ENCODE measurements around the gene SFTPA1. TPM values are rescaled to one million over a fixed set of nuclear protein-coding genes. Genes with fewer than 3 reads are reported as not detected.

The SFTPA1 gene
- total and polyA plus RNA-seq, 2 experiments from 2014 or later, result not detected

DNA sequence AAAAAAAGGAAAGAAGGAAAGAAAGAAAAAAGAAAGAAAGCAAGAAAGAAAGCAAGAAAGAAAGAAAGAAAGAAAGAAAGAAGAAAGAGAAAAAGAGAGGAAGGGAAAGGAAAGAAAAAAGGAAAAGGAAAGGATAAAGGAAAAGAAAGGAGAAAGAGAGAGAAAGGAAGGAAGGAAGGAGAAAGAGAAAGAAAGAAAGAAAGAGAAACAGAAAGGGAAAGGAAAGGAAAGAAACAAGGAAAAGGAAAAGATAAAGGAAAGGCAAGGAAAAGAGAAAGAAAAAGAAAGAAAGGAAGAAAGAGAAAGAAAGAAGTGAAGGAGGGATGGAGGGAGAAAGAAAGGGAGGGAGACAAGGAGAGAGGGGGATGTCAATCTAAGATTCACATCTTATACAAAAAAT is 29.7 kb upstream of the SFTPA1 start (continued):
- TF ChIP-seq, protein P1, sequence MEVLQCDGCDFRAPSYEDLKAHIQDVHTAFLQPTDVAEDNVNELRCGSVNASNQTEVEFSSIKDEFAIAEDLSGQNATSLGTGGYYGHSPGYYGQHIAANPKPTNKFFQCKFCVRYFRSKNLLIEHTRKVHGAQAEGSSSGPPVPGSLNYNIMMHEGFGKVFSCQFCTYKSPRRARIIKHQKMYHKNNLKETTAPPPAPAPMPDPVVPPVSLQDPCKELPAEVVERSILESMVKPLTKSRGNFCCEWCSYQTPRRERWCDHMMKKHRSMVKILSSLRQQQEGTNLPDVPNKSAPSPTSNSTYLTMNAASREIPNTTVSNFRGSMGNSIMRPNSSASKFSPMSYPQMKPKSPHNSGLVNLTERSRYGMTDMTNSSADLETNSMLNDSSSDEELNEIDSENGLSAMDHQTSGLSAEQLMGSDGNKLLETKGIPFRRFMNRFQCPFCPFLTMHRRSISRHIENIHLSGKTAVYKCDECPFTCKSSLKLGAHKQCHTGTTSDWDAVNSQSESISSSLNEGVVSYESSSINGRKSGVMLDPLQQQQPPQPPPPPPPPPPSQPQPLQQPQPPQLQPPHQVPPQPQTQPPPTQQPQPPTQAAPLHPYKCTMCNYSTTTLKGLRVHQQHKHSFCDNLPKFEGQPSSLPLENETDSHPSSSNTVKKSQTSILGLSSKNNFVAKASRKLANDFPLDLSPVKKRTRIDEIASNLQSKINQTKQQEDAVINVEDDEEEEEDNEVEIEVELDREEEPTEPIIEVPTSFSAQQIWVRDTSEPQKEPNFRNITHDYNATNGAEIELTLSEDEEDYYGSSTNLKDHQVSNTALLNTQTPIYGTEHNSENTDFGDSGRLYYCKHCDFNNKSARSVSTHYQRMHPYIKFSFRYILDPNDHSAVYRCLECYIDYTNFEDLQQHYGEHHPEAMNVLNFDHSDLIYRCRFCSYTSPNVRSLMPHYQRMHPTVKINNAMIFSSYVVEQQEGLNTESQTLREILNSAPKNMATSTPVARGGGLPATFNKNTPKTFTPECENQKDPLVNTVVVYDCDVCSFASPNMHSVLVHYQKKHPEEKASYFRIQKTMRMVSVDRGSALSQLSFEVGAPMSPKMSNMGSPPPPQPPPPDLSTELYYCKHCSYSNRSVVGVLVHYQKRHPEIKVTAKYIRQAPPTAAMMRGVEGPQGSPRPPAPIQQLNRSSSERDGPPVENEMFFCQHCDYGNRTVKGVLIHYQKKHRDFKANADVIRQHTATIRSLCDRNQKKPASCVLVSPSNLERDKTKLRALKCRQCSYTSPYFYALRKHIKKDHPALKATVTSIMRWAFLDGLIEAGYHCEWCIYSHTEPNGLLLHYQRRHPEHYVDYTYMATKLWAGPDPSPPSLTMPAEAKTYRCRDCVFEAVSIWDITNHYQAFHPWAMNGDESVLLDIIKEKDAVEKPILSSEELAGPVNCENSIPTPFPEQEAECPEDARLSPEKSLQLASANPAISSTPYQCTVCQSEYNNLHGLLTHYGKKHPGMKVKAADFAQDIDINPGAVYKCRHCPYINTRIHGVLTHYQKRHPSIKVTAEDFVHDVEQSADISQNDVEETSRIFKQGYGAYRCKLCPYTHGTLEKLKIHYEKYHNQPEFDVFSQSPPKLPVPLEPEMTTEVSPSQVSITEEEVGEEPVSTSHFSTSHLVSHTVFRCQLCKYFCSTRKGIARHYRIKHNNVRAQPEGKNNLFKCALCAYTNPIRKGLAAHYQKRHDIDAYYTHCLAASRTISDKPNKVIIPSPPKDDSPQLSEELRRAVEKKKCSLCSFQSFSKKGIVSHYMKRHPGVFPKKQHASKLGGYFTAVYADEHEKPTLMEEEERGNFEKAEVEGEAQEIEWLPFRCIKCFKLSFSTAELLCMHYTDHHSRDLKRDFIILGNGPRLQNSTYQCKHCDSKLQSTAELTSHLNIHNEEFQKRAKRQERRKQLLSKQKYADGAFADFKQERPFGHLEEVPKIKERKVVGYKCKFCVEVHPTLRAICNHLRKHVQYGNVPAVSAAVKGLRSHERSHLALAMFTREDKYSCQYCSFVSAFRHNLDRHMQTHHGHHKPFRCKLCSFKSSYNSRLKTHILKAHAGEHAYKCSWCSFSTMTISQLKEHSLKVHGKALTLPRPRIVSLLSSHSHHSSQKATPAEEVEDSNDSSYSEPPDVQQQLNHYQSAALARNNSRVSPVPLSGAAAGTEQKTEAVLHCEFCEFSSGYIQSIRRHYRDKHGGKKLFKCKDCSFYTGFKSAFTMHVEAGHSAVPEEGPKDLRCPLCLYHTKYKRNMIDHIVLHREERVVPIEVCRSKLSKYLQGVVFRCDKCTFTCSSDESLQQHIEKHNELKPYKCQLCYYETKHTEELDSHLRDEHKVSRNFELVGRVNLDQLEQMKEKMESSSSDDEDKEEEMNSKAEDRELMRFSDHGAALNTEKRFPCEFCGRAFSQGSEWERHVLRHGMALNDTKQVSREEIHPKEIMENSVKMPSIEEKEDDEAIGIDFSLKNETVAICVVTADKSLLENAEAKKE (CRISPR knock-in tag; IDR thresholded peaks at IDR 0.05), result no peak
- TF ChIP-seq JUNB (IDR thresholded peaks at IDR 0.05; ENCODE audit: unreplicated experiment) (no peak), NANOG (IDR thresholded peaks at IDR 0.05; ENCODE audit: borderline replicate concordance) (no peak), ZNF331 (CRISPR knock-in tag; IDR thresholded peaks at IDR 0.05; ENCODE audit: low read depth) (no peak), EZH2phosphoT487 (IDR thresholded peaks at IDR 0.05; ENCODE audit: unreplicated experiment) (no peak), STAT1 (IDR thresholded peaks at IDR 0.05; ENCODE audit: unreplicated experiment) (no peak), REST (IDR thresholded peaks at IDR 0.05; ENCODE audit: unreplicated experiment) (no peak), CREB1 (CRISPR knock-in tag; IDR thresholded peaks at IDR 0.05; ENCODE audit: low read depth) (no peak)
- TF ChIP-seq, protein P2, sequence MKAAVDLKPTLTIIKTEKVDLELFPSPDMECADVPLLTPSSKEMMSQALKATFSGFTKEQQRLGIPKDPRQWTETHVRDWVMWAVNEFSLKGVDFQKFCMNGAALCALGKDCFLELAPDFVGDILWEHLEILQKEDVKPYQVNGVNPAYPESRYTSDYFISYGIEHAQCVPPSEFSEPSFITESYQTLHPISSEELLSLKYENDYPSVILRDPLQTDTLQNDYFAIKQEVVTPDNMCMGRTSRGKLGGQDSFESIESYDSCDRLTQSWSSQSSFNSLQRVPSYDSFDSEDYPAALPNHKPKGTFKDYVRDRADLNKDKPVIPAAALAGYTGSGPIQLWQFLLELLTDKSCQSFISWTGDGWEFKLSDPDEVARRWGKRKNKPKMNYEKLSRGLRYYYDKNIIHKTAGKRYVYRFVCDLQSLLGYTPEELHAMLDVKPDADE (IDR thresholded peaks at IDR 0.05), result no peak

All from GM23338 (cell line).